ENCODE measurements around the gene SLC4A4. TPM values are rescaled to one million over a fixed set of nuclear protein-coding genes. Genes with fewer than 3 reads are reported as not detected.

SLC4A4 gene
- total RNA-seq, 1 experiment from 2014 or later: 1.1 TPM

DNA sequence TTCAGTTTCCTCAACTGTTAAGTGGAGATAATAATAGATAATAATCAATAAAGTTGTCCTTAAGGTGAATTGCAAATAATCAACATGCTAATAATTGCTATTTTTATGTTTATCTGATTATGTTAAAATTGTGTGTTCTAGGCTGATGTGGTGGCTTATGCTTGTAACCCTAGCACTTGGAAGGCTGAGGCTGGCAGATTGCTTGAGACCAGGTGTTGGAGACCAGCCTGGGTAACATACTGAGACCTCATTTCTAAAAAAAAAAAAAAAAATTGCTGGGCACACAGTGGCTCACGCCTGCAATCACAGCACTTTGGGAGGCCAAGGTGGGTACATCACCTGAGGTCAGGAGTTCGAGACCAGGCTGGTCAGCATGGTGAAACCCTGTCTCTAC, 269.9 kb downstream of the SLC4A4 start (continued):
- TF ChIP-seq CDX4 (CRISPR knock-in tag; IDR thresholded peaks at IDR 0.05; ENCODE audit: borderline replicate concordance): no peak
- no peak for TF ChIP-seq ATF3 (CRISPR knock-in tag; conservative IDR thresholded peaks at IDR 0.05)
- no peak for TF ChIP-seq EMX1 (CRISPR knock-in tag; IDR thresholded peaks at IDR 0.05)
- TF ChIP-seq SMAD3 (CRISPR knock-in tag; IDR thresholded peaks at IDR 0.05; ENCODE audit: borderline replicate concordance): no peak
- no peak for TF ChIP-seq ZMAT4 (CRISPR knock-in tag; IDR thresholded peaks at IDR 0.05)
- TF ChIP-seq HMGA2 (CRISPR knock-in tag; IDR thresholded peaks at IDR 0.05): no peak

DNA sequence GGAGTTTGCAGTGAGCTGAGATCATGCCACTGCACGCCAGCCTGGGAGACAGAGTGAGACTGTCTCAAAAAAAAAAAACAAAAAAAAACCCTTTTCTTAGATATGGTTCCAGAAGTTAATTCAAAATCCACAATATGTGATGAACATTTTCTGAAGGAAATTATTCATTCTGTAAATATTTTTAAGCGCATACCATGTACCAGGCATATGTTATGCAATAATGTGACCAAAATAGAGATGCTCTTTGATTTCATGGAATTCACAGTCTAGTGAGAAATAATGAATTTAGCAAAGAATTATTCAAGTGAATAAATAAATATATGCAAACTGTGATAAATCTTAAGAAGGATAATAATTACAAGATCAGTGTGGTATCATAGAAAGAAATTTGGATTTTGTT, 270.3 kb downstream of the SLC4A4 start:
- Mint-ChIP-seq H3K27me3 (ENCODE audit: low read depth) (no peaks in the 10 kb centered on the region), H3K27ac (no peak overlapping the region), H3K4me3 (no peak overlapping the region), H3K36me3 (peaks cover 10% of the 10 kb centered on the region), H3K4me1 (peaks cover 15% of the 10 kb centered on the region), H3K9me3 (peaks cover 13% of the 10 kb centered on the region)
- ATAC-seq (no peak), DNase-seq (ENCODE audit: low spot score) (no peak)
- CTCF ChIA-PET: no interaction called here
- TF ChIP-seq ZNF671 (CRISPR knock-in tag; IDR thresholded peaks at IDR 0.05): no peak
- no peak for TF ChIP-seq SP1 (CRISPR knock-in tag; conservative IDR thresholded peaks at IDR 0.05)
- TF ChIP-seq, protein P1, sequence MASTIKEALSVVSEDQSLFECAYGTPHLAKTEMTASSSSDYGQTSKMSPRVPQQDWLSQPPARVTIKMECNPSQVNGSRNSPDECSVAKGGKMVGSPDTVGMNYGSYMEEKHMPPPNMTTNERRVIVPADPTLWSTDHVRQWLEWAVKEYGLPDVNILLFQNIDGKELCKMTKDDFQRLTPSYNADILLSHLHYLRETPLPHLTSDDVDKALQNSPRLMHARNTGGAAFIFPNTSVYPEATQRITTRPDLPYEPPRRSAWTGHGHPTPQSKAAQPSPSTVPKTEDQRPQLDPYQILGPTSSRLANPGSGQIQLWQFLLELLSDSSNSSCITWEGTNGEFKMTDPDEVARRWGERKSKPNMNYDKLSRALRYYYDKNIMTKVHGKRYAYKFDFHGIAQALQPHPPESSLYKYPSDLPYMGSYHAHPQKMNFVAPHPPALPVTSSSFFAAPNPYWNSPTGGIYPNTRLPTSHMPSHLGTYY (CRISPR knock-in tag; IDR thresholded peaks at IDR 0.05): no peak
- no peak for TF ChIP-seq ETV6 (CRISPR knock-in tag; IDR thresholded peaks at IDR 0.05)
- no peak for TF ChIP-seq MYBL2 (CRISPR knock-in tag; IDR thresholded peaks at IDR 0.05)
- no peak for TF ChIP-seq E2F5 (CRISPR knock-in tag; IDR thresholded peaks at IDR 0.05)
- no peak for TF ChIP-seq SMAD4 (CRISPR knock-in tag; IDR thresholded peaks at IDR 0.05)
- no peak for TF ChIP-seq ZNF281 (CRISPR knock-in tag; IDR thresholded peaks at IDR 0.05)
- TF ChIP-seq CREB1 (CRISPR knock-in tag; IDR thresholded peaks at IDR 0.05): no peak
- TF ChIP-seq ZNF425 (CRISPR knock-in tag; conservative IDR thresholded peaks at IDR 0.05): no peak
- no peak for TF ChIP-seq ZNF317 (CRISPR knock-in tag; IDR thresholded peaks at IDR 0.05; ENCODE audit: borderline replicate concordance, low read depth)
- TF ChIP-seq IRF1 (CRISPR knock-in tag; IDR thresholded peaks at IDR 0.05): no peak
- no peak for TF ChIP-seq JUN (CRISPR knock-in tag; IDR thresholded peaks at IDR 0.05)
- POLR2A ChIA-PET: no interaction called here
